GM23248 (cell line): Measurements from ENCODE around the gene DDOST. TPM values are rescaled to one million over a fixed set of nuclear protein-coding genes. Genes with fewer than 3 reads are reported as not detected.

Experiments
- DNase-seq: peaks from one replicate; pipeline ENCODE4 v3.0.0-alpha.2; 2015
- H2AFZ ChIP-seq: fragments of 200-600 bp; sonication (generic); 2 replicates; pipeline ENCODE4 v1.6.1; 2016; ENCODE audit warnings: antibody characterized with exemption
- H3F3A ChIP-seq: fragments of 200-600 bp; sonication (generic); 2 replicates; pipeline ENCODE4 v1.6.1; 2016; ENCODE audit warnings: mild to moderate bottlenecking, antibody characterized with exemption, mixed run types; ENCODE audit not compliant: insufficient read depth
- H3K27ac ChIP-seq: fragments of 200-600 bp; sonication (generic); 2 replicates; pipeline ENCODE4 v1.5.1; 2016; ENCODE audit warnings: mild to moderate bottlenecking
- H3K27me3 ChIP-seq: fragments of 200-600 bp; sonication (generic); replicated peaks from 2 replicates; pipeline ENCODE4 v1.6.1; 2016; ENCODE audit warnings: mild to moderate bottlenecking; ENCODE audit not compliant: insufficient read depth
- H3K36me3 ChIP-seq: fragments of 200-600 bp; sonication (generic); 2 replicates; pipeline ENCODE4 v1.6.1; 2016; ENCODE audit warnings: low read depth, mild to moderate bottlenecking
- H3K4me1 ChIP-seq: fragments of 200-600 bp; sonication (generic); 2 replicates; pipeline ENCODE4 v1.6.1; 2016; ENCODE audit warnings: mild to moderate bottlenecking; ENCODE audit not compliant: insufficient read depth
- H3K4me2 ChIP-seq: fragments of 200-600 bp; sonication (generic); one replicate; pipeline ENCODE4 v1.6.1; 2016; ENCODE audit warnings: mild to moderate bottlenecking; ENCODE audit not compliant: unreplicated experiment
- H3K4me3 ChIP-seq: fragments of 200-600 bp; sonication (generic); 2 replicates; pipeline ENCODE4 v1.5.1; 2016; ENCODE audit warnings: mild to moderate bottlenecking
- H3K79me2 ChIP-seq: fragments of 200-600 bp; sonication (generic); 2 replicates; pipeline ENCODE4 v1.6.1; 2016; ENCODE audit warnings: mild to moderate bottlenecking; ENCODE audit not compliant: insufficient read depth
- H3K9ac ChIP-seq: fragments of 200-600 bp; sonication (generic); 2 replicates; pipeline ENCODE4 v1.6.1; 2016; ENCODE audit warnings: mild to moderate bottlenecking
- H3K9me2 ChIP-seq: fragments of 200-600 bp; sonication (generic); 2 replicates; pipeline ENCODE4 v1.6.1; 2016; ENCODE audit warnings: mixed run types, mild to moderate bottlenecking, moderate library complexity; ENCODE audit not compliant: insufficient read depth
- H3K9me3 ChIP-seq: fragments of 200-600 bp; sonication (generic); one replicate; pipeline ENCODE4 v1.6.1; 2017; ENCODE audit warnings: low read depth
- H4K20me1 ChIP-seq: fragments of 200-600 bp; sonication (generic); 2 replicates; pipeline ENCODE4 v1.6.0; 2016; ENCODE audit not compliant: insufficient read depth
- EZH2 ChIP-seq: fragments of 200-600 bp; sonication (generic); IDR thresholded peaks from 2 replicates; pipeline ENCODE4 v1.6.1; 2018; ENCODE audit warnings: antibody characterized with exemption, mild to moderate bottlenecking; ENCODE audit not compliant: insufficient read depth, poor library complexity, severe bottlenecking
- EZH2phosphoT487 ChIP-seq: fragments of 200-600 bp; sonication (generic); IDR thresholded peaks from 2 replicates; pipeline ENCODE4 v1.6.1; 2018; ENCODE audit warnings: antibody characterized with exemption, moderate library complexity, mild to moderate bottlenecking, low read depth; ENCODE audit not compliant: insufficient read depth
- WGBS, 2 experiments: methylation state at CpG; one replicate each; pipeline ENCODE4 v1.1.6; 2015 to 2017; ENCODE audit warnings: low lambda C conversion rate in 2 of 2, low coverage in 1 of 2; ENCODE audit errors: missing lambda C conversion rate in 2 of 2; 5-methylcytosine and 5-hydroxymethylcytosine counted together
- in situ Hi-C: fragments of 300-500 bp; cut with MboI; formaldehyde crosslinking; loops from 2 replicates; pipeline ENCODE4 v1.15.0; 2020
- polyA plus RNA-seq: library from polyadenylated mRNA; unstranded; fragments of >200 nt; fragmentation: Nextera tagmentation; extraction: Ambion mirVana; gene quantifications from 2 replicates; pipeline ENCODE4 v1.2.1, GENCODE V29; 2016
- total RNA-seq: library from RNA; depleted of rRNA; stranded (reverse); fragments of >200 nt; shearing (Covaris generic); gene quantifications from 2 replicates; pipeline ENCODE4 v1.2.3, GENCODE V29; 2014

DDOST gene
- total and polyA plus RNA-seq, 2 experiments from 2014 or later, result 348 to 356 TPM

GRCh38 chr1:20708057-20708456 is 46.9 kb upstream of the DDOST start:
- TF ChIP-seq EZH2phosphoT487, result no peak
- TF ChIP-seq EZH2, result no peak
- Histone ChIP-seq H4K20me1 (no peaks in the 10 kb centered on the region), H3K27me3 (no peaks in the 10 kb centered on the region), H3K4me1 (no peaks in the 10 kb centered on the region), H3K27ac (no peak overlapping the region), H3K9me2 (no peaks in the 10 kb centered on the region), H3K4me3 (no peak overlapping the region), H3K9ac (no peak overlapping the region), H3K36me3 (no peaks in the 10 kb centered on the region), H3F3A (no peaks in the 10 kb centered on the region), H3K4me2 (no peak overlapping the region), H3K79me2 (no peaks in the 10 kb centered on the region), H2AFZ (no peak overlapping the region), H3K9me3 (no peaks in the 10 kb centered on the region)
- WGBS, 2 experiments, result 65 to 74% methylated on average over 6 of the region's 6 CpGs
- in situ Hi-C loops, result no loop called here
- DNase-seq, result no peak

GRCh38 chr1:20706841-20707240 is 45.7 kb upstream of the DDOST start:
- Histone ChIP-seq H4K20me1 (no peaks in the 10 kb centered on the region), H3K4me1 (no peaks in the 10 kb centered on the region), H2AFZ (no peak overlapping the region), H3K4me3 (no peak overlapping the region), H3K4me2 (no peak overlapping the region), H3F3A (no peaks in the 10 kb centered on the region), H3K27me3 (no peaks in the 10 kb centered on the region), H3K9ac (no peak overlapping the region), H3K36me3 (no peaks in the 10 kb centered on the region), H3K27ac (no peak overlapping the region), H3K9me2 (no peaks in the 10 kb centered on the region), H3K79me2 (no peaks in the 10 kb centered on the region), H3K9me3 (no peaks in the 10 kb centered on the region)
- in situ Hi-C loops, result no loop called here
- DNase-seq, result no peak
- 52 to 53% methylated on average over 5 of the region's 5 CpGs for WGBS, 2 experiments
- TF ChIP-seq EZH2phosphoT487, result no peak
- TF ChIP-seq EZH2, result no peak

- no peaks in the 10 kb centered on the region for H3K36me3 ChIP-seq
- H3K79me2 ChIP-seq, result no peaks in the 10 kb centered on the region
- no peak for DNase-seq
- TF ChIP-seq EZH2 (no peak), EZH2phosphoT487 (no peak)
- in situ Hi-C loops, result no loop called here
- no peaks in the 10 kb centered on the region for H4K20me1 ChIP-seq
- no peak overlapping the region for H3K4me3 ChIP-seq
- H2AFZ ChIP-seq, result no peak overlapping the region
- H3K27me3 ChIP-seq, result no peaks in the 10 kb centered on the region
- no peaks in the 10 kb centered on the region for H3K4me1 ChIP-seq
- H3K9me2 ChIP-seq, result no peaks in the 10 kb centered on the region
- no peak overlapping the region for H3K4me2 ChIP-seq
- H3K27ac ChIP-seq, result no peak overlapping the region
- no peak overlapping the region for H3K9ac ChIP-seq
- H3F3A ChIP-seq, result no peaks in the 10 kb centered on the region
- 56 to 61% methylated on average over 15 of the region's 15 CpGs for WGBS, 2 experiments
- H3K9me3 ChIP-seq, result no peaks in the 10 kb centered on the region
Observed at GRCh38 chr1:20705203-20705755, 44.1 kb upstream of the DDOST start.

GRCh38 chr1:20704390-20705202 is 43.4 kb upstream of the DDOST start:
- Histone ChIP-seq H3K27ac (no peak overlapping the region), H4K20me1 (no peaks in the 10 kb centered on the region), H3K27me3 (no peaks in the 10 kb centered on the region), H3K9me2 (no peaks in the 10 kb centered on the region), H3K79me2 (no peaks in the 10 kb centered on the region), H2AFZ (no peak overlapping the region), H3K9me3 (no peaks in the 10 kb centered on the region), H3K36me3 (no peaks in the 10 kb centered on the region), H3K4me2 (no peak overlapping the region), H3K9ac (no peak overlapping the region), H3K4me3 (no peak overlapping the region), H3K4me1 (no peaks in the 10 kb centered on the region), H3F3A (no peaks in the 10 kb centered on the region)
- no peak for DNase-seq
- TF ChIP-seq EZH2, result no peak
- TF ChIP-seq EZH2phosphoT487, result no peak
- in situ Hi-C loops, result no loop called here
- 95 to 96% methylated on average over 39 to 41 of the region's 41 CpGs for WGBS, 2 experiments
